ENCODE measurements around the gene COTL1. TPM values are rescaled to one million over a fixed set of nuclear protein-coding genes. Genes with fewer than 3 reads are reported as not detected.

Gene COTL1
- total RNA-seq, 4 donors from 2014 or later, result 19.1 to 66.9 (median 29.4) TPM

DNA sequence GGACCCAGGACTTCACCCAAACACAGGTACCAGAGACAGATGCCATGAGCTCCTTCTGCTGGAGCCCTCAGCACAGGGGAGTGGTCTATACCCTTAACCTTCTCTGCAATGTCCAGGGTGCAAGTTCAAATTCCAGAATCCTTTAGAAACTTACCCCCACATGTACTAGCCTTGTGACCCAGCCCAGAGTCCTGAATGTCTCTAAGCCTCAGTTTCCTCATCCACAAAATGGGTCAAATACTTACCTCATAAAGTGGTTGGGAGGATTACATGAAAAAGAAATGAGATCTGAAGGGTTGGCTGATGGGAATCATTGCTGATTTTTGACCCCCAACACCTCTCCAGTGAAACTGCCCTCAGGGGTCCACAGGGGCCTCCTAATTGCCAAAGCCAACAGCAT is 21.7 kb downstream of the COTL1 start:
- Histone ChIP-seq H3K36me3 (no peaks in the 10 kb centered on the region), H3K27ac (no peak overlapping the region), H3K4me1 (no peaks in the 10 kb centered on the region), H3K27me3 (no peaks in the 10 kb centered on the region), H3K4me3 (no peak overlapping the region), H3K9me3 (no peaks in the 10 kb centered on the region)
- DNase-seq, result no peak
- TF ChIP-seq CTCF (IDR thresholded peaks at IDR 0.05) (no peak), POLR2A (IDR thresholded peaks at IDR 0.05) (no peak)
- intact Hi-C loops (cut with DNase I; ENCODE audit: low total_unique reads), result no loop called here

- Histone ChIP-seq H3K9me3 (no peaks in the 10 kb centered on the region), H3K4me3 (no peak overlapping the region), H3K27ac (no peak overlapping the region), H3K4me1 (no peaks in the 10 kb centered on the region), H3K27me3 (no peaks in the 10 kb centered on the region), H3K36me3 (no peaks in the 10 kb centered on the region)
- TF ChIP-seq POLR2A (IDR thresholded peaks at IDR 0.05), result no peak
- no peak for TF ChIP-seq CTCF (IDR thresholded peaks at IDR 0.05)
- peak in 1 of 2 donors; percentile 42 for DNase-seq
- intact Hi-C loops (cut with DNase I; ENCODE audit: low total_unique reads), result no loop called here
Measured at GRCh38 chr16:84595052-84595481, 22.8 kb downstream of the COTL1 start.

DNA sequence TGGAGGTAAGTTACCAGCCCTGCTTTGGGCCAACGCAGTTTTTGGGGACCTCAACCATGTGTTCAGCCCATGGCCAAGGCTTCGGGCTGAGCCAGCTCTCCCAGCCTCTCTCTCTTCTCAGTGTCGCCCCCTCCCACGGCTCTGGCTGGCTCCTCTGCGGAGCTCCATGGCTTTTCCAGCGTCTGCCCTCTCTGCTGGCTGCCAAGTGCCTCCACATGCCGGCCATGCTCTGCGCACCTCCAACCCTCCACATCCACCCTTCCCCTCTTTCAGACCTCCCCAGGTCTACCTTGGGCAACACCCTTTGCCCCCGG is 23.2 kb downstream of the COTL1 start:
- H3K4me1 ChIP-seq, result no peaks in the 10 kb centered on the region
- no peak for DNase-seq
- no peak overlapping the region for H3K27ac ChIP-seq
- intact Hi-C loops (cut with DNase I; ENCODE audit: low total_unique reads), result no loop called here
- no peaks in the 10 kb centered on the region for H3K27me3 ChIP-seq
- H3K36me3 ChIP-seq, result no peaks in the 10 kb centered on the region
- no peaks in the 10 kb centered on the region for H3K9me3 ChIP-seq
- no peak overlapping the region for H3K4me3 ChIP-seq
- TF ChIP-seq POLR2A (IDR thresholded peaks at IDR 0.05) (no peak), CTCF (IDR thresholded peaks at IDR 0.05) (no peak)

DNA sequence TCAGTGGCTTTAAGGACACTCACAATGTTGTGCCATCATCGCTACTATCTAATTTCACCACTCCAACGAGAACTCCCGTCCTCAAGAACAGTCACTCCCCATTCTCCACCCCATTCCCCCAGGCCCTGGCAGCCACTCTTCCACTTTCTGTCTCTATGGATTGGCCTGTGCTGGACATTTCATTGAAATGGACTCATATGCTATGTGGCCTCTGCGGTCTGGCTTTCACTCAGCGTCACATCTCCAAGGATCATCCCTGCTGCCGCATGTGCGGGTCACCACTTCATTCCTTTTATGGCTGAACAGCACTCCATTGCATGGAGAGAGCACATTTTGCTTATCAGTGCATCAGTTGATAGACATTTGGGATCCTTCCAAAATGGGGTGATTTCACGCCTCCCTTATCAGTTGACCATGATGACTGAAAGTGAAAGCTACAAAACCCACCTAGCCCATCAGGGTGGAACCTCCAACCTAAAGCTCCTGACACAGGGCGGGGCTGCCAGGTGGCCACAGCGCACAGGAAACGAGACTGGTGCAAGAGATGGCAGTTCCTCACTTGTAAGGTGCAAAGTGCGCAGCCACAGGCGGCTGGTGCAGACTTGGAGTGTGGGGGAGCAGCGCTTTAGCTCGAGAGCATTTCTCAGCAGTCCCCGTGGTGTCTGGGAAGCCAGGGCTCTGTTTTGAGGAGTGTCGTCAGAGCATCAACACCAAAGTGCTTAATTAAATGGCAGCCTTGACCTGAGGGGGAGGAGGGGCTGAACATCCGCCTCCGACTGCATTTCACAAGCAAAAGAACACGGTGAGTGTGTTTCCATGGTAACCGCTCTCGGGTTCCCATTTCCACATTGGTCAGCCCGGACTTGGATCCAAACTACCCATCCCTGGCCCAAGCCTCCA is 23.8 kb downstream of the COTL1 start:
- H3K36me3 ChIP-seq, result no peaks in the 10 kb centered on the region
- no peak overlapping the region for H3K27ac ChIP-seq
- intact Hi-C loops (cut with DNase I; ENCODE audit: low total_unique reads), result no loop called here
- no peaks in the 10 kb centered on the region for H3K9me3 ChIP-seq
- DNase-seq, result peak in 1 of 2 donors; percentile 42
- H3K4me3 ChIP-seq, result no peak overlapping the region
- no peaks in the 10 kb centered on the region for H3K27me3 ChIP-seq
- no peaks in the 10 kb centered on the region for H3K4me1 ChIP-seq
- TF ChIP-seq CTCF (IDR thresholded peaks at IDR 0.05), result no peak
- TF ChIP-seq POLR2A (IDR thresholded peaks at IDR 0.05), result no peak

- DNase-seq, result no peak
- intact Hi-C loops (cut with DNase I; ENCODE audit: low total_unique reads), result no loop called here
- Histone ChIP-seq H3K27me3 (no peaks in the 10 kb centered on the region), H3K9me3 (no peaks in the 10 kb centered on the region), H3K4me1 (no peaks in the 10 kb centered on the region), H3K27ac (no peak overlapping the region), H3K36me3 (no peaks in the 10 kb centered on the region), H3K4me3 (no peak overlapping the region)
- TF ChIP-seq POLR2A (IDR thresholded peaks at IDR 0.05) (no peak), CTCF (IDR thresholded peaks at IDR 0.05) (no peak)
Measured at GRCh38 chr16:84592718-84593117, 25.2 kb downstream of the COTL1 start.
